ENCODE results near the gene MEG3.

Gene MEG3

DNA sequence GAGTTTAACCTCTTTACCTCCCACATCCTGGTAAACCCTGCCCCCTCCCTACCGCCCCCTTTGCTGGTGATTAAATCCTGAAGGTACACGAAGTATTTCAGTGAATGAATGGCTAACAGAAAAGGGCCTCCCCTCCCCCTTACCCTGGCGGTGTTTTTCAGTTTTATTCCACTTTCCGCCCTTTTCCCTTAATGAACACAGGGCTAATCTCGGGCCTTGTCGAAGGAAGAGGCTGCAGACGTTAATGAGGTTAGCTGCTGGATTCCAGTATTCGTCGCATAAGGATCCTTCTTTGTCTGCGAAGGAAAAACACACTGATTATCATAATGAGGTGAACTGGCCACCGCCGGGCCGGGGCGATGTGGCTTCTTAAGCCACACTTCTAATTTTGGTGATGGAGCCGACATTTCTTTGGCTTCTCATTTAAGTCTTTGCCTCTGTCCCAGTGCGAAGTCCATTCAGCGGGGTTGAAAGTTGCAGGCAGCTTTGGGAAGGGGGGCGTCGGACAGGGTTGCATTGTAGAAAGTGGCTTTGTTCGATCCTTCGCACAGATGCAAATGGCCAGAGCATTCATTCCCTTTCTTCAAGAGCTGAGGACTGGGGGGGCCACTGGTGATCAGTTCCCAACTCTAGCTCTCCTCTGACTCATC lies 6.5 kb downstream of the MEG3 start:
- H3K9me3 ChIP-seq (ENCODE audit: control insufficient read depth, low read length), result no peaks in the 10 kb centered on the region
- peaks cover 8% of the 10 kb centered on the region for H3K27me3 ChIP-seq (ENCODE audit: control insufficient read depth, insufficient read depth, low read length)
- no peak overlapping the region for H3K9ac ChIP-seq (ENCODE audit: low read length)
- no peaks in the 10 kb centered on the region for H3K36me3 ChIP-seq (ENCODE audit: control insufficient read depth, insufficient read depth, low read length)
- no peak overlapping the region for H3K4me3 ChIP-seq (ENCODE audit: low read length)
- no peaks in the 10 kb centered on the region for H3K4me1 ChIP-seq (ENCODE audit: control insufficient read depth, insufficient read depth, low read length)

DNA sequence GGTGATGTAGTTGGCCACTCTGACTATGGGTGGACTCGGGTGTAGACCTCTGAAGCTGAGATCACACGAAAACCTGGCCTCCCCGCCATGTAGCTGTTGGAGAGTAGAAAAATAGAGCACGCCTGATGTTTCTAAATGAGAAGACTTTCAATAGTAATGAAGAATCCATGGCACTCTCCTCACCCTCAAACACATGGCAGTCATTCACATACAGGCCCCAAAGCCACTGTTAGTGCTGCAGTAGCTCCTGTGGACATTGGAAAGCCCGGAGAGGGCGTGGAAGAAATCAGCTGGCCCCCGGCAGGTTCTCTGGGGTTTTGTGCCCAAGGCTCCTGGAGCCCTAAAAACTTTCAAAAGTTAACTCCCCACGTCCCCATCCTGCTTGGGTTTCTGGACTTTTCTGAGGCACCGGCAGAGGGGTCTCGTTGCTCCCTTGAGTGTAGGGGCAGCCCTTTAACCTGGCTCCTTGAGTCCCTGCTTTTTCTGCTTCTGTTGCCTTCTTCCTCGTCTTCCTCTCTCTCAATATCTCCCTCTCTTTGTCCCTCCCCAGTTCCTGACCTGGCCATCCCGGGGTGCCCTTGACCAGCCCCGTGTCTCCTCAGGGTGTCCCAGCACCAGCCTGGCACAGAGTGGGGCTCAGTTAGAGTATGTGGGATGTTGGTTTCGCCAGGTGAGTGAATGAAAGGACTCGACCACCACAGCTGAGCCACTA lies 8.3 kb downstream of the MEG3 start:
- no peaks in the 10 kb centered on the region for H3K9me3 ChIP-seq (ENCODE audit: control insufficient read depth, low read length)
- H3K36me3 ChIP-seq (ENCODE audit: control insufficient read depth, insufficient read depth, low read length), result no peaks in the 10 kb centered on the region
- peaks cover 3% of the 10 kb centered on the region for H3K27me3 ChIP-seq (ENCODE audit: control insufficient read depth, insufficient read depth, low read length)
- no peaks in the 10 kb centered on the region for H3K4me1 ChIP-seq (ENCODE audit: control insufficient read depth, insufficient read depth, low read length)
- H3K4me3 ChIP-seq (ENCODE audit: low read length), result no peak overlapping the region
- H3K9ac ChIP-seq (ENCODE audit: low read length), result no peak overlapping the region

- no peaks in the 10 kb centered on the region for H3K36me3 ChIP-seq (ENCODE audit: control insufficient read depth, insufficient read depth, low read length)
- H3K27me3 ChIP-seq (ENCODE audit: control insufficient read depth, insufficient read depth, low read length), result peaks cover 3% of the 10 kb centered on the region
- H3K9ac ChIP-seq (ENCODE audit: low read length), result no peak overlapping the region
- no peaks in the 10 kb centered on the region for H3K4me1 ChIP-seq (ENCODE audit: control insufficient read depth, insufficient read depth, low read length)
- H3K4me3 ChIP-seq (ENCODE audit: low read length), result no peak overlapping the region
- no peaks in the 10 kb centered on the region for H3K9me3 ChIP-seq (ENCODE audit: control insufficient read depth, low read length)
These were observed 9.1 kb downstream of the MEG3 start for GRCh38 chr14:100834794-100835547.

GRCh38 chr14:100835548-100836310 lies 9.8 kb downstream of the MEG3 start:
- peaks cover 3% of the 10 kb centered on the region for H3K27me3 ChIP-seq (ENCODE audit: control insufficient read depth, insufficient read depth, low read length)
- H3K9me3 ChIP-seq (ENCODE audit: control insufficient read depth, low read length), result no peaks in the 10 kb centered on the region
- H3K9ac ChIP-seq (ENCODE audit: low read length), result no peak overlapping the region
- no peaks in the 10 kb centered on the region for H3K36me3 ChIP-seq (ENCODE audit: control insufficient read depth, insufficient read depth, low read length)
- H3K4me1 ChIP-seq (ENCODE audit: control insufficient read depth, insufficient read depth, low read length), result no peaks in the 10 kb centered on the region
- no peak overlapping the region for H3K4me3 ChIP-seq (ENCODE audit: low read length)

- Histone ChIP-seq H3K4me3 (ENCODE audit: low read length) (no peak overlapping the region), H3K9me3 (ENCODE audit: control insufficient read depth, low read length) (no peaks in the 10 kb centered on the region), H3K27me3 (ENCODE audit: control insufficient read depth, insufficient read depth, low read length) (peaks cover 3% of the 10 kb centered on the region), H3K4me1 (ENCODE audit: control insufficient read depth, insufficient read depth, low read length) (no peaks in the 10 kb centered on the region), H3K36me3 (ENCODE audit: control insufficient read depth, insufficient read depth, low read length) (no peaks in the 10 kb centered on the region), H3K9ac (ENCODE audit: low read length) (no peak overlapping the region)
These were observed 10.4 kb downstream of the MEG3 start for GRCh38 chr14:100836311-100836805.

DNA sequence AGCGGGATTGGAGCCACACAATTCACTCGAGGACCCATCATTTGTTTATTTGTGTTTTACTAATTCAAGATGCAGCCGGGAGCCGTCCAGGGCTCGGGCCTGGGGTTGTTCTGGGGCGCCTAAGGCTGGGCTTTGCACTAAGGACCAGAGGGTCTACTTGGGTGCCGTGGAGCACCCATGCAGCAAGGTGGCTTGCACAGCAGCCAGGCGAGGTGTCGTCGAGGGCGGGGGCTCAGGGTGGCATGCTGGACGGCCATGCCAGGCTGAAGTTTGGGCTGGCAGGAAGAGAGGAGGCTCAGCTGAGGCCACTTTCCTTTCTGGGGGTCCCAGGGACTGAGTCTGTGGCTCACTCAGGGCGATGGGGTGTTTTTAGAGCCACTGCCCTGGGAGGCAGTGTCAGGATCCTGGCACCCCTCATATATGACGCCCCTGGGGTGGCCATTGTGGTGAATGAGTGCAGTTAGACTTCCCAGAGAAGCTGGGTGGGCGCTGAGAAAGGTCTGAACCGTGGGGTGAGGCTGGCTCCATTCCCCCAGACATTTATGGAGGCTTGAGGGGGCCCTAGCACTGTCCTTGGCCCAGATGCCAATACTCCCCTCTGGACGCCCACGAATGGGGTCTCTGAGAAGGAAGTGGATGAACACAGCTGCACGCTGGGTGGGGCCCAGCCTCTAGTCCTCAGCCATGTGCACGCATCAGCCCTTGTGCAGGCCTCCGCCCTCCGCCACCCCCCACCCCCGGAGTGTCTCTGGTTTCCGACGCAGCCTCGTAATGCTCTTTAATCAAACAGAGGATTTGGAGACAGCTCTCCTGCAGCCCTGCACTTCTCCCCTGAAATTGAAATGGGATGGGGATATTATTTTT lies 11.3 kb downstream of the MEG3 start:
- no peak overlapping the region for H3K9ac ChIP-seq (ENCODE audit: low read length)
- no peaks in the 10 kb centered on the region for H3K36me3 ChIP-seq (ENCODE audit: control insufficient read depth, insufficient read depth, low read length)
- no peak overlapping the region for H3K4me3 ChIP-seq (ENCODE audit: low read length)
- no peaks in the 10 kb centered on the region for H3K9me3 ChIP-seq (ENCODE audit: control insufficient read depth, low read length)
- peaks cover 3% of the 10 kb centered on the region for H3K27me3 ChIP-seq (ENCODE audit: control insufficient read depth, insufficient read depth, low read length)
- H3K4me1 ChIP-seq (ENCODE audit: control insufficient read depth, insufficient read depth, low read length), result no peaks in the 10 kb centered on the region

DNA sequence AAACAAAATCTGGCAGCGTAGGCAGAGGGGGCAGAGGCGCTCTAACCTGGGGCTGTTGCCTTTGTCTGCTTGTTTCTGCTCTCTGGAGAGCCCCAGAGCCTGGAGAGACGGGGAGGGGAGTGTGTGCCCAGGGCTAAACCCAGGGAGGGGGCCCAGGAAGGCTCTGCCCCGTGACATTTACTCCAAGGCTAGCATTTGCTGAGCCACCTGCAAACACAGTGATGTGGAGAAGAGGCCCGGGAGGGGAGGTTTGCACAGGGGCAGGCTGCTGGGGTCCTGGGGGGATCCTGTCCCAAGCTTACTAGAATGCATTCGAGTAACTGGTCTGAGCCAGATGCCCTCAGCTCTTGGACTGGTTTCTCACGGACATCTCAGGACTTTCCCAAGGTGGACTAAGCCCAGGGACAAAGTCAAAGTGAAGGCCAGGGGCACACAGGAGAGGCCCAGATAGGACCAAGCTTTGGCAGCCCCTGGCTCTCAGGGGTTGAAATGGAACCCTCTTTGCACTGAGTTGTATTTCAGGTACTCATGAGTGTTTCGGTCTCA lies 12.0 kb downstream of the MEG3 start:
- no peaks in the 10 kb centered on the region for H3K9me3 ChIP-seq (ENCODE audit: control insufficient read depth, low read length)
- H3K27me3 ChIP-seq (ENCODE audit: control insufficient read depth, insufficient read depth, low read length), result peaks cover 3% of the 10 kb centered on the region
- no peak overlapping the region for H3K9ac ChIP-seq (ENCODE audit: low read length)
- no peaks in the 10 kb centered on the region for H3K36me3 ChIP-seq (ENCODE audit: control insufficient read depth, insufficient read depth, low read length)
- no peaks in the 10 kb centered on the region for H3K4me1 ChIP-seq (ENCODE audit: control insufficient read depth, insufficient read depth, low read length)
- no peak overlapping the region for H3K4me3 ChIP-seq (ENCODE audit: low read length)

DNA sequence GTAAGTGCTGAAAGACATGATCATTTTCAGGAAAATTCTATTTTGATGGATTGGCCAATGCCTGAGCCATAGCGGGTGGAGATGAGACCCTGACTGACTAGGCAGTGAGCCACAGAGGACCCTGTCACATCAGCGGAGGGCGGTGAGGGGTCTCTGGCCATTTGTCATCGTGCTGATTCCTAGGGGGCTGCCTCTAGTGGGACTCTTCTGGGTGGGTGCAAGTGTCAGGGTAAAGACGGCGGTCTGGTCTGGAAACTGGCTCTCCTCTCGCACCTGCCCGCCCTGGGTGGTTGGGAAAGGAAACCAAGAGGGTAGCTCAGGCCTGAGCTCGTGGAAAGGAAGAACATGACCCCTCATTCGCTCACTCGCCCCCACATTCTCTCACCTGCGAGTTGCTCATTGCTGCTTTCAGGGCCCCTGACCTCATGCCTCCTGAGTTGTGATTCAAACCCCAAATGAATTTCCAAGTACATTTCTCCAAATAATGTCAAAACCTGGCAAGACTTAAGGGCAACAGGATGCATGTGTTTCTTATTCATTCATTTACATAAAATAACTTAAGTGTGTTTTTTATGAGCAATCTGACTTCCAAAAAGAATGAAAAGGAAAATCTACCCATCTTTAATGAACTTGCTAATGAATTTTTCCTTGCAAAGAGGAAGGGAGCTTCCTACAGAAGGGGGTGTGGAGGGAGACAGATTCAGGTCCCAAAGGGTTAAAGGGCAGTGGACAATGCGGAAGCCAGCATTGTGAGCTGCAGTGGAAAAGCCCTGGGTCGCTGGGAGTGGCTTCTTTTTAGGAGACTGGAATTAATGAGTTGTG lies 12.8 kb downstream of the MEG3 start:
- H3K27me3 ChIP-seq (ENCODE audit: control insufficient read depth, insufficient read depth, low read length), result peaks cover 3% of the 10 kb centered on the region
- H3K9ac ChIP-seq (ENCODE audit: low read length), result no peak overlapping the region
- H3K36me3 ChIP-seq (ENCODE audit: control insufficient read depth, insufficient read depth, low read length), result no peaks in the 10 kb centered on the region
- H3K9me3 ChIP-seq (ENCODE audit: control insufficient read depth, low read length), result no peaks in the 10 kb centered on the region
- H3K4me3 ChIP-seq (ENCODE audit: low read length), result no peak overlapping the region
- no peaks in the 10 kb centered on the region for H3K4me1 ChIP-seq (ENCODE audit: control insufficient read depth, insufficient read depth, low read length)

DNA sequence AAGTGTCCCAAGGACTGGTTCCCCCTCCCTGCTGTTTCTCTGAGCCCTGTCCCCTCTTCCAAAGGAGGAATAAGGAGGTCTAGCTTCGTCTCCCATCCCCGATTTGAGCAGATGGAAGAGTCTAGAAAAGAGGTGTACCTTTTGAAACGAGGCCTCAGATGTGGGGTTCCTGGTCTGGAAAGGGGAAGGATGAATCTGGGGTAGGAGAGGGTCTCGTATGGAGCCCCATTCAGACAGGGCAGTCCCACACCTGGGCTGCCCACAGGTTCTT lies 13.3 kb downstream of the MEG3 start:
- no peak overlapping the region for H3K9ac ChIP-seq (ENCODE audit: low read length)
- H3K27me3 ChIP-seq (ENCODE audit: control insufficient read depth, insufficient read depth, low read length), result peaks cover 3% of the 10 kb centered on the region
- H3K36me3 ChIP-seq (ENCODE audit: control insufficient read depth, insufficient read depth, low read length), result no peaks in the 10 kb centered on the region
- no peaks in the 10 kb centered on the region for H3K9me3 ChIP-seq (ENCODE audit: control insufficient read depth, low read length)
- no peaks in the 10 kb centered on the region for H3K4me1 ChIP-seq (ENCODE audit: control insufficient read depth, insufficient read depth, low read length)
- no peak overlapping the region for H3K4me3 ChIP-seq (ENCODE audit: low read length)

GRCh38 chr14:100839681-100840111 lies 13.8 kb downstream of the MEG3 start:
- Histone ChIP-seq H3K4me3 (ENCODE audit: low read length) (no peak overlapping the region), H3K9ac (ENCODE audit: low read length) (no peak overlapping the region), H3K4me1 (ENCODE audit: control insufficient read depth, insufficient read depth, low read length) (no peaks in the 10 kb centered on the region), H3K27me3 (ENCODE audit: control insufficient read depth, insufficient read depth, low read length) (peaks cover 3% of the 10 kb centered on the region), H3K9me3 (ENCODE audit: control insufficient read depth, low read length) (no peaks in the 10 kb centered on the region), H3K36me3 (ENCODE audit: control insufficient read depth, insufficient read depth, low read length) (no peaks in the 10 kb centered on the region)
